WI38 (cell line): ENCODE data around the gene UBR4.

ENCODE experiments used
- H3K4me3 ChIP-seq: 2 replicates; pipeline ENCODE4 v1.5.1; 2011; ENCODE audit warnings: low read depth, mild to moderate bottlenecking, control low read depth, low read length
- CTCF ChIP-seq: IDR thresholded peaks from 2 replicates; pipeline ENCODE4 v1.5.1; 2012; ENCODE audit warnings: low read depth, mild to moderate bottlenecking, control low read depth, low read length

UBR4 gene

GRCh38 chr1:19156676-19157075, 53.4 kb downstream of the UBR4 start:
- H3K4me3 ChIP-seq = no peak overlapping the region
- no peak for TF ChIP-seq CTCF

DNA sequence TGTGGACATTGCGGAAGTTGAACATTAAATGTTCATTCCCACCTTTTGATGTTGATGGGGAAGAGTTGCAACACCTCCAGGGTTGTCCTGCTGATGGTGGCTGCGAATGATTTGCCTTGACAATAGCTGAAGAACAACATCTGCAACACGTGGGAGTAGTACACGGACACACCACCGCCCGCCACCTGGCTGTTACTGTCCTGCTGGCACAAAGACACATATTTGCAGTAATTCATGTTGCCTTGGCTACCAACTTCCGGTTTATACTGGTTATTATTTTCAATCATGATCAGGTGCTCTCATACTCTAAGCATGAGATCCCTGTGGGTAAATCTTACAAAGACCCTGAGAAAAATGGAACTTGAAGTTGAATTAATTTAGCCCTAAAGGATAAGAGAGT, 55.2 kb downstream of the UBR4 start:
- no peak for TF ChIP-seq CTCF
- no peak overlapping the region for H3K4me3 ChIP-seq

DNA sequence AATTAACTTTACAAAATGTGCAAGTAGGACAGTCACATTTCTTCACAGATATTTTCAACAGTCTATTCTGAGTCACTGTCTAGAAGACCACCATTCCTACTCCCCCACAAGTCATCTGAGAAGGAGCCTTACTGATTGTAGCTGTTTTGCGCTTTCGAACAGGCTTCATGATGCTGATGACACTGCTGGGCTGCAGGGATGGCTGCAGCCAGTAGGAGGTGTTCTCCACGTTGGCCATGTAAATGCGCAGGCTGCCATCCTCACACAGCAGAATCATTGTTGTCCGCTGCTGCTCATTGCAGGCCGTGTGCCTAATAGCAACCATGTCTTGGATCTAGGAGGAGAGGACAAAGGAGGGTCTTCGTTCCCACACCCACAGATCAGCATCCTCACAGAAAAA, 56.9 kb downstream of the UBR4 start:
- H3K4me3 ChIP-seq = no peak overlapping the region

DNA sequence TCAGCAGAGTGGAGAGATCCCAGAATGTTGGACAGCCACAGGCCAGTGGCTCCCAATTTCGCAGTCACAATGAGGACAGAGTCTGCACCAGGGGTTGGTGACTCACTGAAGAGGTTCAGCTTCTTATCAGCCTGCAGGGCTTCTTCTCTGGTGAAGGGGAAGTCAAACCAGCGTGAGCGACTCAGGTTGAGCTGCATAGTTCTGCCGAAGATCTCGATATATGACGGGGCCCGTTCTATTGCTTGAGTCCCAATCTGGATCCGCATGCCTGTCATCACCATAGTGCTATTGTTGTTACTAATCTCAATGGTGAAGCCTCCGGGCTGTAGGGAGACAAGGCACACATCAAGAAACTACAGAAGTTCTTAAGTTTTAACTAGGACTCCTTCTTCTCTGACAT, 58.5 kb downstream of the UBR4 start:
- H3K4me3 ChIP-seq = no peak overlapping the region
- no peak for TF ChIP-seq CTCF

More for the DNA sequence above, 56.9 kb downstream of the UBR4 start:
- no peak for TF ChIP-seq CTCF

DNA sequence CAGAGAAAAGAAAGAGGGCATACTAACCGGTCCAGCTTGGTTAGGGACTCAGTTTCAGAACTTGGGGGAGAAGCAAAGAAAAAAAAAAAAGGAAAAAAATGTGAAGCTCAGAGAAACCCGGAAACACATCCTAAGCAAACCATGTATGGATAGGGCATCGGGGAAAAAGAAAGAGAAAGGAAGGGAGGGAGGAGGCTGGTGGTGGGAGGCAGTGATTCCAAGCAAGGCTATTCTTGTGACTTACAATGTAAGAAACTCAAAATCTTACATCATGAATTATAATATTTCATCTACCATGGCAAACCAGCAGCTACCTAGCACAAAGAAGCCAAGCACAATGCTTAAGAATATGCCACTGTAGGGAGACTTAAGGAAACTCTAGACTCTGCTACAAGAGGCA, 60.3 kb downstream of the UBR4 start:
- no peak overlapping the region for H3K4me3 ChIP-seq

DNA sequence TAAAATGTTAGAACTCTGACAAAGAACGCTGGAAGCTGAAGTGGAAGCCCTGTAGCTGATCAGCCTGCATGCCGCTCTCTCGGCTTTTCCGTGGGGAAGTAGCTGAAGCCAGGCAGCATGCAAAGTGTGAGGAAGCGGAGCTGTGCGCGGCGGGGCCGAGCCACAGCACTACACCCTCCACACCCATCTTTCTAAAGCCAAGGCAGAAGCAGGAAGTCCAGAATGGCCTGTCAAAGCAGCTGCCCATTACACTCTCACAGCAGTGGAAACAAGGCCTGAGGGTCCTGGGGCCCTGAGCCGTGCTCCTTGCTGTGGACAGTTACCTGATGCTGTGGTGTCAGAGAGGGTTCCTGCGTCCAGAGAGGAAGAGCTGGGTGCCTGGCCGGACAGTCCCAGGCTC, 69.6 kb downstream of the UBR4 start:
- no peak for TF ChIP-seq CTCF
- no peak overlapping the region for H3K4me3 ChIP-seq

More for the DNA sequence above, 60.3 kb downstream of the UBR4 start:
- TF ChIP-seq CTCF = no peak

DNA sequence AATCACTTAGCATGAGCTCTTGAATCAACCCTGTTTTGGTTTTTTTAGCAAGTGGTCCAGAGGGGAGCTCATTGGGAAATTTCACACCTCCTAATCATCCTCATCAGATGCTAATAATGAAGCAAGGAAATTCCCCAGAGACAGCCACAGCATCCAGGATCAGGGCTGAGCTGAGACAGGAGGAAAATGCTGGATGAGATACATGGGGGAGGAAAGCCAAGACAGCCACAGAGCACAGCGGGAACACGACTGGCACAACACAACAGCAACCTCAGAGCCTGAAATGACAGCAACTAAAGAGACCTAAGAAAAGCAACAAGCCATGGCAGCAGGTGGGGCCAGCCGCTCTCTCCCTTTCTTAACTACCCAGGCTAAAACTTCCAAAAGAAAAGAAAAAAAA, 70.4 kb downstream of the UBR4 start:
- no peak overlapping the region for H3K4me3 ChIP-seq
- TF ChIP-seq CTCF = no peak
